ENCODE data around the gene DNPEP.
A peak's percentile ranks its signal among the peaks of the same experiment; 100 is the strongest.

Gene DNPEP

GRCh38 chr2:219405958-219406860, 18.5 kb upstream of the DNPEP start:
- TF ChIP-seq CTCF (conservative IDR thresholded peaks at IDR 0.05; ENCODE audit: low read depth, low read length): no peak
- no peak overlapping the region for H3K4me3 ChIP-seq (ENCODE audit: low read depth, low read length)
- no peak for DNase-seq (ENCODE audit: low read depth)

GRCh38 chr2:219405451-219405850, 17.7 kb upstream of the DNPEP start:
- DNase-seq (ENCODE audit: low read depth): no peak
- H3K4me3 ChIP-seq (ENCODE audit: low read depth, low read length): no peak overlapping the region
- TF ChIP-seq CTCF (conservative IDR thresholded peaks at IDR 0.05; ENCODE audit: low read depth, low read length): peak; percentile 30

- H3K4me3 ChIP-seq (ENCODE audit: low read depth, low read length): no peak overlapping the region
- no peak for TF ChIP-seq CTCF (conservative IDR thresholded peaks at IDR 0.05; ENCODE audit: low read depth, low read length)
- no peak for DNase-seq (ENCODE audit: low read depth)
Observed at GRCh38 chr2:219404954-219405353, 17.2 kb upstream of the DNPEP start.

GRCh38 chr2:219404291-219404910, 16.7 kb upstream of the DNPEP start:
- no peak overlapping the region for H3K4me3 ChIP-seq (ENCODE audit: low read depth, low read length)
- TF ChIP-seq CTCF (conservative IDR thresholded peaks at IDR 0.05; ENCODE audit: low read depth, low read length): no peak
- DNase-seq (ENCODE audit: low read depth): no peak

GRCh38 chr2:219403861-219404260, 16.1 kb upstream of the DNPEP start:
- TF ChIP-seq CTCF (conservative IDR thresholded peaks at IDR 0.05; ENCODE audit: low read depth, low read length): no peak
- no peak overlapping the region for H3K4me3 ChIP-seq (ENCODE audit: low read depth, low read length)
- DNase-seq (ENCODE audit: low read depth): no peak

GRCh38 chr2:219402665-219403515, 15.2 kb upstream of the DNPEP start:
- no peak overlapping the region for H3K4me3 ChIP-seq (ENCODE audit: low read depth, low read length)
- peak; percentile 97 for TF ChIP-seq CTCF (conservative IDR thresholded peaks at IDR 0.05; ENCODE audit: low read depth, low read length)
- peak; percentile 91 for DNase-seq (ENCODE audit: low read depth)

All from choroid plexus epithelial cell (primary cell).